SH-SY5Y (cell line): ENCODE results near the gene GPN1.

Source experiments
- GATA2 ChIP-seq: IDR thresholded peaks from 2 replicates; pipeline ENCODE4 v1.6.1; 2011; ENCODE audit warnings: mild to moderate bottlenecking, low read depth, low read length
- GATA3 ChIP-seq: IDR thresholded peaks from 2 replicates; pipeline ENCODE4 v1.6.1; 2011; ENCODE audit warnings: low read depth, mild to moderate bottlenecking, low read length, moderate library complexity

Gene GPN1

GRCh38 chr2:27687232-27687631, 58.4 kb downstream of the GPN1 start:
- TF ChIP-seq GATA3 (no peak), GATA2 (no peak)

DNA sequence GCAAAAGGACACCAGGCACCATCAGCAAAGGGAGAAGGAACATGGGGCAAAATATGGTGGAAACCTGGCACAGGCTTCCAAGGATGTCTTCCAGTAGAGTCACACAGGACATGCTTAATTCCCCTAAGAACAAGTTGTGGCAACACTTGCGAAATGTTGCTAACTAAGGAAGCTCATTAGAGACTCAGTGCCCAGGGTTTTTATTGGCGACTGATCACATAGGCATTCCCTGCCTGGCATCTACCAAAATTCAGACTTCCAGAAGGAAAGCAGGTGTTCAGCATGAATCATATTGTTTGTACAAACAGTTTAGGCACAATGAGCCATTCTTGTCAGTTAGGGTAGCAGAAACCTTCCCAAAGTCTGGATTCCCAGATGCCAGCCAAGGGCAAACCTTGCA, 60.6 kb downstream of the GPN1 start:
- TF ChIP-seq GATA2 = no peak
- TF ChIP-seq GATA3 = no peak

- no peak for TF ChIP-seq GATA3
- no peak for TF ChIP-seq GATA2
Measured at GRCh38 chr2:27690052-27690451, 61.2 kb downstream of the GPN1 start.

GRCh38 chr2:27697660-27698059, 68.8 kb downstream of the GPN1 start:
- TF ChIP-seq GATA3 = no peak
- no peak for TF ChIP-seq GATA2
